Dermis microvascular lymphatic vessel endothelial cell (primary cell): ENCODE measurements around the gene BZW2. TPM values are rescaled to one million over a fixed set of nuclear protein-coding genes. Genes with fewer than 3 reads are reported as not detected.

Experiments
- DNase-seq, 2 donors: peaks; one replicate each; pipeline versions ENCODE4 v3.0.0 to v3.0.0-alpha.2; 2010; ENCODE audit warnings: low read depth in 2 of 2
- total RNA-seq: library from RNA; depleted of rRNA; stranded (reverse); fragments of >200 nt; gene quantifications from 2 replicates; pipeline ENCODE4 v1.2.1, GENCODE V29; 2014

The BZW2 gene
- 66.8 and 78.4 TPM in 2 replicates for total RNA-seq

GRCh38 chr7:16645593-16646471, at the start of gene BZW2, which contains the start of gene ANKMY2:
Gene BZW2, plus strand, starts transcription at chr7:16646181. Its CDS starts 19,263 bp downstream, at chr7:16665444.
Gene ANKMY2, minus strand, starts transcription at chr7:16645754. Its CDS starts 181 bp downstream, at chr7:16645573.
- peak; percentile 92 to 97 for DNase-seq

- DNase-seq, result no peak
Observed at GRCh38 chr7:16598015-16598414, 48.0 kb upstream of the BZW2 start.

- no peak for DNase-seq
Observed at GRCh38 chr7:16599860-16600259, 46.1 kb upstream of the BZW2 start.

GRCh38 chr7:16603633-16604032, 42.3 kb upstream of the BZW2 start:
- no peak for DNase-seq

GRCh38 chr7:16604054-16604453, 41.9 kb upstream of the BZW2 start:
- peak in 1 of 2 donors; percentile 28 for DNase-seq

GRCh38 chr7:16606704-16607103, 39.3 kb upstream of the BZW2 start:
- no peak for DNase-seq

GRCh38 chr7:16609842-16610450, 36.0 kb upstream of the BZW2 start:
- no peak for DNase-seq

- DNase-seq, result no peak
Observed at GRCh38 chr7:16611711-16612110, 34.3 kb upstream of the BZW2 start.

GRCh38 chr7:16615228-16615627, 30.8 kb upstream of the BZW2 start:
- no peak for DNase-seq

- no peak for DNase-seq
Observed at GRCh38 chr7:16616122-16616521, 29.9 kb upstream of the BZW2 start.

GRCh38 chr7:16616542-16616941, 29.4 kb upstream of the BZW2 start:
- DNase-seq, result no peak

GRCh38 chr7:16619979-16620408, 26.0 kb upstream of the BZW2 start:
- no peak for DNase-seq

GRCh38 chr7:16626388-16626787, 19.6 kb upstream of the BZW2 start:
- no peak for DNase-seq

- DNase-seq, result no peak
Observed at GRCh38 chr7:16627236-16627635, 18.7 kb upstream of the BZW2 start.

- no peak for DNase-seq
Observed at GRCh38 chr7:16630654-16631053, 15.3 kb upstream of the BZW2 start.

GRCh38 chr7:16634271-16634738, 11.7 kb upstream of the BZW2 start:
- DNase-seq, result no peak

- no peak for DNase-seq
Observed at GRCh38 chr7:16636555-16637101, 9.4 kb upstream of the BZW2 start.

GRCh38 chr7:16637379-16637778, 8.6 kb upstream of the BZW2 start:
- DNase-seq, result no peak

GRCh38 chr7:16638282-16639280, 7.4 kb upstream of the BZW2 start:
- no peak for DNase-seq

- DNase-seq, result no peak
Observed at GRCh38 chr7:16644157-16644556, 1.8 kb upstream of the BZW2 start.
